A673 (cell line): ENCODE measurements around the gene AZIN2. TPM values are rescaled to one million over a fixed set of nuclear protein-coding genes. Genes with fewer than 3 reads are reported as not detected.
A peak's percentile ranks its signal among the peaks of the same experiment; 100 is the strongest.
"Not testable (repeated sequence)": the region's sequence is repeated elsewhere in the genome, so short reads cannot be mapped to it uniquely, and the experiment has no call there.

Experiments
- BruUV-seq: library from RNA; stranded (reverse); fragments of 400-500 nt; replicated peaks from 2 replicates; lab custom pipeline; 2021; lab: Mats Ljungman, UMichigan
- CTCF ChIA-PET: fragments of 300-600 bp; sonication (Branson Sonifier 250); formaldehyde crosslinking; loops from one replicate; lab custom pipeline; 2022; ENCODE audit warnings: antibody characterized with exemption; lab: Charles Lee
- POLR2A ChIA-PET: fragments of 300-600 bp; sonication (Branson Sonifier 250); formaldehyde crosslinking; loops from one replicate; lab custom pipeline; 2022; ENCODE audit warnings: antibody characterized with exemption; ENCODE audit not compliant: low non-redundant PET; lab: Charles Lee
- DNase-seq: peaks from one replicate; pipeline ENCODE4 v3.0.0-alpha.2; 2015; ENCODE audit warnings: low spot score
- H3K27ac ChIP-seq: fragments of 200-600 bp; sonication (generic); 2 replicates; pipeline ENCODE4 v1.5.1; 2016; ENCODE audit warnings: mixed run types, low read depth, mild to moderate bottlenecking, mixed read lengths, antibody characterized with exemption, low read length; ENCODE audit not compliant: poor library complexity, severe bottlenecking
- H3K27me3 ChIP-seq: fragments of 200-600 bp; sonication (generic); replicated peaks from 2 replicates; pipeline ENCODE4 v1.6.1; 2017; ENCODE audit warnings: mixed run types, low read depth, mild to moderate bottlenecking, mixed read lengths, antibody characterized with exemption, low read length; ENCODE audit not compliant: insufficient read depth, poor library complexity
- H3K36me3 ChIP-seq: fragments of 200-600 bp; sonication (generic); 2 replicates; pipeline ENCODE4 v1.6.1; 2016; ENCODE audit warnings: mixed run types, mild to moderate bottlenecking, mixed read lengths, antibody characterized with exemption, low read length; ENCODE audit not compliant: insufficient read depth, poor library complexity, severe bottlenecking
- H3K4me1 ChIP-seq: fragments of 200-600 bp; sonication (generic); 2 replicates; pipeline ENCODE4 v1.6.1; 2017; ENCODE audit warnings: mixed run types, mild to moderate bottlenecking, mixed read lengths, antibody characterized with exemption, low read length; ENCODE audit not compliant: insufficient read depth, poor library complexity, severe bottlenecking
- H3K4me3 ChIP-seq: fragments of 200-600 bp; sonication (generic); 2 replicates; pipeline ENCODE4 v1.5.1; 2016; ENCODE audit warnings: low read depth, mixed run types, mild to moderate bottlenecking, mixed read lengths, low read length; ENCODE audit not compliant: poor library complexity, severe bottlenecking
- H3K9me3 ChIP-seq: fragments of 200-600 bp; sonication (generic); 2 replicates; pipeline ENCODE4 v1.6.1; 2016; ENCODE audit warnings: mixed run types, low read depth, mild to moderate bottlenecking, mixed read lengths, antibody characterized with exemption, low read length; ENCODE audit not compliant: poor library complexity, severe bottlenecking
- EZH2 ChIP-seq: fragments of 200-600 bp; sonication (generic); IDR thresholded peaks from 2 replicates; pipeline ENCODE4 v1.6.1; 2017; ENCODE audit warnings: borderline replicate concordance, low read depth, mild to moderate bottlenecking, mixed read lengths, antibody characterized with exemption, low read length; ENCODE audit not compliant: poor library complexity, severe bottlenecking
- intact Hi-C: fragments of 100-400 bp; cut with micrococcal nuclease; formaldehyde crosslinking; loops from one replicate; pipeline ENCODE4 v1.10.0; 2022; ENCODE audit not compliant: unreplicated experiment
- total RNA-seq: library from RNA; stranded (reverse); gene quantifications from 2 replicates; pipeline ENCODE4 v1.2.3, GENCODE V29; 2021
- TF ChIP-seq, protein P1 (sequence below): fragments of 300-800, 200-600 bp; sonication (generic); conservative IDR thresholded peaks from 2 replicates; pipeline ENCODE4 v1.5.1; 2017; ENCODE audit warnings: low read depth, mild to moderate bottlenecking, antibody characterized with exemption, low read length, moderate library complexity, mixed read lengths

The AZIN2 gene
- total RNA-seq, 1 experiment from 2014 or later = 4.6 TPM

DNA sequence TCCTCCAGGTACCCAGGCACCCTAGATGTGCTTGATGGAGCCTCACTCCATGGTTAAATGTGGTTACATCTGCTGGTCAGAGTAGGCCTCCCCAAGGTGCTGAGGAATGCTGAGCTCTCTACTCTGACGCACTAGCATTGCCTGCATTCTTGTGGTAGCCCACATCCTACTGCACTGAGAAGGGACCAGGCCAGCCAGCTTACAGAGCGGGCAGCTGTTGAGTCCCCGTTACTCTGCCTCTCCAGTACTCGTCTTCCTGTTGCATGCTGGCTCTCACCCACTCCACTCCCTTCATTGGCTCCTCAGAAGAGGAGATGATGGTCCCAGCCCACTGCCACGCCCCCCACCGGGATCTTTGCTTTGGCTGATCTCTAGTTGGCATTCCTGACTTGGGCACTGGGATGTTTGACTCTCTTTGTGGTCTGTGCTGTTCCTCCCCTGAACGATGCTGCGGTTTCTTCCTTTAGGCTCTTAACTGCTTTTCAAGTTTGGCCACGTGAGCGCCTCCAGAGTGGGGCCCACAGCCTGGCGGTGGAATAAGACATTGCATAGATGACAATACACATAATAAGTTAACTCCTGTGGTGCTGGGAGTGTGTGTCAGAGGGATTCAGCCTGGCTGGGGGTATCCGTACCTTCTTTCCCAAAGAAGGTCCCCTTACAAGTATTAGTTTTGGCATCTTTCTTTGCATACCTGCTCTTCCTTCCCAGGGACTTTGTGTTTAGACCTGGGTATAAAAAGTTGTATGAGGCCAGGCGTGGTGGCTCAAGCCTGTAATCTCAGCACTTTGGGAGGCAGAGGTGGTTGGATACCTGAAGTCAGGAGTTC lies 18.6 kb downstream of the AZIN2 start:
- CTCF ChIA-PET = no interaction called here
- TF ChIP-seq, protein P1, sequence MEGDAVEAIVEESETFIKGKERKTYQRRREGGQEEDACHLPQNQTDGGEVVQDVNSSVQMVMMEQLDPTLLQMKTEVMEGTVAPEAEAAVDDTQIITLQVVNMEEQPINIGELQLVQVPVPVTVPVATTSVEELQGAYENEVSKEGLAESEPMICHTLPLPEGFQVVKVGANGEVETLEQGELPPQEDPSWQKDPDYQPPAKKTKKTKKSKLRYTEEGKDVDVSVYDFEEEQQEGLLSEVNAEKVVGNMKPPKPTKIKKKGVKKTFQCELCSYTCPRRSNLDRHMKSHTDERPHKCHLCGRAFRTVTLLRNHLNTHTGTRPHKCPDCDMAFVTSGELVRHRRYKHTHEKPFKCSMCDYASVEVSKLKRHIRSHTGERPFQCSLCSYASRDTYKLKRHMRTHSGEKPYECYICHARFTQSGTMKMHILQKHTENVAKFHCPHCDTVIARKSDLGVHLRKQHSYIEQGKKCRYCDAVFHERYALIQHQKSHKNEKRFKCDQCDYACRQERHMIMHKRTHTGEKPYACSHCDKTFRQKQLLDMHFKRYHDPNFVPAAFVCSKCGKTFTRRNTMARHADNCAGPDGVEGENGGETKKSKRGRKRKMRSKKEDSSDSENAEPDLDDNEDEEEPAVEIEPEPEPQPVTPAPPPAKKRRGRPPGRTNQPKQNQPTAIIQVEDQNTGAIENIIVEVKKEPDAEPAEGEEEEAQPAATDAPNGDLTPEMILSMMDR = no peak
- no peak for TF ChIP-seq EZH2
- Histone ChIP-seq H3K27me3 (no peaks in the 10 kb centered on the region), H3K4me1 (no peaks in the 10 kb centered on the region), H3K27ac (no peak overlapping the region), H3K9me3 (no peaks in the 10 kb centered on the region), H3K4me3 (no peak overlapping the region), H3K36me3 (no peaks in the 10 kb centered on the region)
- intact Hi-C loops = no loop called here
- peak; percentile 26 for DNase-seq
- POLR2A ChIA-PET = no interaction called here
- no TSS peak for BruUV-seq

DNA sequence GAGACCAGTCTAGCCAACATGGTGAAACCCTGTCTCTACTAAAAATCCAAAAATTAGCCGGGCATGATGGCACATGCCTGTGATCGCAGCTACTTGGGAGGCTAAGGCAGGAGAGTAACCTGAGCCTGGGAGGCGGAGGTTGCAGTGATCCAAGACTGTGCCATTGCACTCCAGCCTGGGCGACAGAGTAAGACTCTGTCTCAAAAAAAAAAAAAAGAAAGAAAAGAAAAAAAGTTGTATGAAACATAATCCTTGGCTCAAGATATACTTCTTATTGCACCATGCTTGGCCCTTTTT lies 19.1 kb downstream of the AZIN2 start:
- H3K9me3 ChIP-seq, H3K36me3 ChIP-seq, POLR2A ChIA-PET, H3K27me3 ChIP-seq, H3K4me1 ChIP-seq, H3K27ac ChIP-seq, H3K4me3 ChIP-seq, DNase-seq, BruUV-seq, CTCF ChIA-PET, intact Hi-C loops: not testable (repeated sequence)

DNA sequence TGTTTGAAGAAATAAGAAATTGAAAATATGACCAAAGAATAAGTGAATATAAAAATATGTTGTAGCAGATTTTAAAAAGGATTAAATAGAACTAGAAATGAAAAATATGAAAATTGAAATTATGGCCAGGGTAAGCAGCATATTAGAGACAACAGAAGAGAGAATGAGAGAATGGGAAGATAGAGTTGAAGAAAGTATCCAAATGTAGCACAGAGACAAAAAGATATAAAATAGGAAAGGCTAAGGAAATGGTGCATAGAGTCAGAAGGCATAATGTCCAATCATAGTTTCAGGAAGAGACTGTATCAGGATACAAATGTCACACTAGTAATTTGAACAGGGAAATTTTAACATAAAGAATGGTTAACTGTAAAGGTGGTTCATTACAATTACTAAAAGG lies 29.5 kb downstream of the AZIN2 start:
- BruUV-seq = no TSS peak
- POLR2A ChIA-PET = no interaction called here
- Histone ChIP-seq H3K4me3 (no peak overlapping the region), H3K4me1 (no peaks in the 10 kb centered on the region), H3K9me3 (peaks cover 4% of the 10 kb centered on the region), H3K27me3 (no peaks in the 10 kb centered on the region), H3K27ac (no peak overlapping the region), H3K36me3 (no peaks in the 10 kb centered on the region)
- intact Hi-C loops = no loop called here
- CTCF ChIA-PET = no interaction called here
- DNase-seq = no peak
- TF ChIP-seq EZH2 = no peak
- TF ChIP-seq, protein P1 = no peak

DNA sequence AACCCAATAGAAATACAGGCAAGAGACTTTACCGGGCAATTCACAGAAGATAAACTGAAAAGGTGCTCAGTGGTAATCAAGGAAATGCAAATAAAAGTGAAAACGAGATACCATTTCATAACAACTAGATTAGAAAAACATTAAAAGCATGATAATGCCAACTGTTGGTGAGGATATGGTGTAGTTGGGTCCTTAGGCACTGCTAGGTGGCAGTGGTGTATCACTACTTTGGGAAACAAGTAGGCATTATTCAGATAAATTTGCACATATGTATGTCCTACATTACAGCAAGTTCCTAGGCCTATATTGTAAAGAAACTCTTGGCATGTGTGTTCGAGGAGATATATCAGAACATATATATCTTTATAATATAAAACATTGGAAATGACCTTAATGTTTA lies 31.0 kb downstream of the AZIN2 start:
- ChIA-PET CTCF (no interaction called here), POLR2A (no interaction called here)
- no peak overlapping the region for H3K4me3 ChIP-seq
- no TSS peak for BruUV-seq
- intact Hi-C loops = no loop called here
- peaks cover 4% of the 10 kb centered on the region for H3K9me3 ChIP-seq
- H3K27ac ChIP-seq = no peak overlapping the region
- H3K4me1 ChIP-seq = no peaks in the 10 kb centered on the region
- TF ChIP-seq, protein P1 = peak; percentile 60
- TF ChIP-seq EZH2 = no peak
- H3K36me3 ChIP-seq = no peaks in the 10 kb centered on the region
- no peak for DNase-seq
- no peaks in the 10 kb centered on the region for H3K27me3 ChIP-seq
